ENCODE measurements around the gene IP6K3. TPM values are rescaled to one million over a fixed set of nuclear protein-coding genes. Genes with fewer than 3 reads are reported as not detected.

The IP6K3 gene
- polyA plus RNA-seq, 1 of the 3 experiments (the other 2 are of a cell fraction) = 0.21 TPM

GRCh38 chr6:33742837-33743236 is 3.9 kb downstream of the IP6K3 start:
- Histone ChIP-seq H3K36me3 (replicated peaks in 1 of 2; ENCODE audit: control insufficient read depth in 1 of 2, insufficient read depth in 2 of 2, low read length in 1 of 2) (no peaks in the 10 kb centered on the region), H2AFZ (ENCODE audit: low read depth) (no peak overlapping the region), H3K9me3 (no peaks in the 10 kb centered on the region), H3K79me2 (ENCODE audit: insufficient read depth) (no peaks in the 10 kb centered on the region), H3F3A (replicated peaks; ENCODE audit: insufficient read depth) (no peaks in the 10 kb centered on the region), H3K4me2 (no peak overlapping the region), H3K4me3 (ENCODE audit: low read depth in 2 of 2, low read length in 1 of 2) (no peak overlapping the region), H3K9me2 (no peaks in the 10 kb centered on the region), H3K4me1 (ENCODE audit: control insufficient read depth in 1 of 2, insufficient read depth in 2 of 2, low read depth in 1 of 2, low read length in 1 of 2) (peaks cover 15 to 39% of the 10 kb centered on the region in 2 experiments; a peak in 3 of 4 replicates), H3K27ac (ENCODE audit: low read depth in 2 of 2, low read length in 1 of 2) (no peak overlapping the region), H3K27me3 (ENCODE audit: insufficient read depth) (no peaks in the 10 kb centered on the region), H4K20me1 (ENCODE audit: insufficient read depth) (no peaks in the 10 kb centered on the region), H3K9ac (no peak overlapping the region)
- DNase-seq = no peak
- ChIA-PET CTCF (interaction anchor here (0.7 to 9.2 kb wide), 24 partner anchors 11 to 1296 kb away, joined by 3 to 116 read pairs (median 6); partner anchors contain the start of gene UQCC2), POLR2A (no interaction called here)
- TF ChIP-seq NRF1 (IDR thresholded peaks at IDR 0.05; ENCODE audit: low read depth, low read length) = no peak
- no peak for TF ChIP-seq MAX (IDR thresholded peaks at IDR 0.05; ENCODE audit: low read depth)
- TF ChIP-seq RFX5 (IDR thresholded peaks at IDR 0.05; ENCODE audit: low read length) = no peak
- TF ChIP-seq, protein P1, sequence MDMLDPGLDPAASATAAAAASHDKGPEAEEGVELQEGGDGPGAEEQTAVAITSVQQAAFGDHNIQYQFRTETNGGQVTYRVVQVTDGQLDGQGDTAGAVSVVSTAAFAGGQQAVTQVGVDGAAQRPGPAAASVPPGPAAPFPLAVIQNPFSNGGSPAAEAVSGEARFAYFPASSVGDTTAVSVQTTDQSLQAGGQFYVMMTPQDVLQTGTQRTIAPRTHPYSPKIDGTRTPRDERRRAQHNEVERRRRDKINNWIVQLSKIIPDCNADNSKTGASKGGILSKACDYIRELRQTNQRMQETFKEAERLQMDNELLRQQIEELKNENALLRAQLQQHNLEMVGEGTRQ (IDR thresholded peaks at IDR 0.05; ENCODE audit: borderline replicate concordance, low read depth, low read length) = no peak
- TF ChIP-seq FOSL2 (IDR thresholded peaks at IDR 0.05; ENCODE audit: borderline replicate concordance, low read depth) = no peak
- no peak for TF ChIP-seq TCF12 (IDR thresholded peaks at IDR 0.05)
- TF ChIP-seq, protein P2, sequence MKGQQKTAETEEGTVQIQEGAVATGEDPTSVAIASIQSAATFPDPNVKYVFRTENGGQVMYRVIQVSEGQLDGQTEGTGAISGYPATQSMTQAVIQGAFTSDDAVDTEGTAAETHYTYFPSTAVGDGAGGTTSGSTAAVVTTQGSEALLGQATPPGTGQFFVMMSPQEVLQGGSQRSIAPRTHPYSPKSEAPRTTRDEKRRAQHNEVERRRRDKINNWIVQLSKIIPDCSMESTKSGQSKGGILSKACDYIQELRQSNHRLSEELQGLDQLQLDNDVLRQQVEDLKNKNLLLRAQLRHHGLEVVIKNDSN (IDR thresholded peaks at IDR 0.05; ENCODE audit: borderline replicate concordance, low read depth) = no peak
- TF ChIP-seq CHD2 (IDR thresholded peaks at IDR 0.05; ENCODE audit: low read length, partially characterized antibody) = no peak
- TF ChIP-seq RXRA (IDR thresholded peaks at IDR 0.05; ENCODE audit: borderline replicate concordance, low read depth) = no peak
- no peak for TF ChIP-seq CTCF (IDR thresholded peaks at IDR 0.05)
- no peak for TF ChIP-seq SMC3 (IDR thresholded peaks at IDR 0.05; ENCODE audit: low read depth, low read length)
- TF ChIP-seq MEF2A (IDR thresholded peaks at IDR 0.05; ENCODE audit: borderline replicate concordance, low read depth) = no peak
- no peak for TF ChIP-seq RAD21 (IDR thresholded peaks at IDR 0.05; ENCODE audit: low read length)
- no peak for TF ChIP-seq FOXJ3 (CRISPR knock-in tag; IDR thresholded peaks at IDR 0.05)
- 61% methylated on average over 7 of the region's 7 CpGs for WGBS (ENCODE audit: low lambda C conversion rate)

DNA sequence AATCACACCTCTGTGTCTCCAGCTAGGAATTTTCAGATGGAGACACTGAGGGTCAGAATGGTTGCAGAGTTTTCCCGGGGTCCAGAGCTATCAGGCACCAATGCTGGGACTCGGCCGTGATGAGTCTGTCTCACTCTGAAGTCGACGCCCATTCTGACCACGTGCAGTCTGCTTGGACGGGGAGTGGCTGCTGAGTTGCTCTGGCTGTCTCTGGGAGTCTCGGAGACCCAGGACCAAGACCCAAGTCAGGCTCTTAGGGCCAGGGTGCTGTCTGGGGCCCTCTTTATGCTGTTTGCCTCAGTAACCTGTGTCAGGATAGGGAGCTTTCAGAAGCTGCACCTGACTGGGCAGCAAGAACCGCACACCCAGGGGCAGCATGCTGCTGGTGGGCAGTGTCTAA is 4.6 kb downstream of the IP6K3 start:
- TF ChIP-seq SMC3 (IDR thresholded peaks at IDR 0.05; ENCODE audit: low read depth, low read length) (no peak), CHD2 (IDR thresholded peaks at IDR 0.05; ENCODE audit: low read length, partially characterized antibody) (no peak), RCOR1 (IDR thresholded peaks at IDR 0.05; ENCODE audit: low read length) (no peak), GABPA (IDR thresholded peaks at IDR 0.05; ENCODE audit: low read depth) (no peak), NRF1 (IDR thresholded peaks at IDR 0.05; ENCODE audit: low read depth, low read length) (no peak), GATA2 (CRISPR knock-in tag; IDR thresholded peaks at IDR 0.05) (no peak), FOXM1 (IDR thresholded peaks at IDR 0.05; ENCODE audit: low read depth) (no peak)
- TF ChIP-seq, protein P1 (IDR thresholded peaks at IDR 0.05; ENCODE audit: borderline replicate concordance, low read depth, low read length) = no peak
- H3K4me2 ChIP-seq = no peak overlapping the region
- POLR2A ChIA-PET = no interaction called here
- H4K20me1 ChIP-seq (ENCODE audit: insufficient read depth) = no peaks in the 10 kb centered on the region
- no peak overlapping the region for H3K9ac ChIP-seq
- H2AFZ ChIP-seq (ENCODE audit: low read depth) = no peak overlapping the region
- no peak overlapping the region for H3K4me3 ChIP-seq (ENCODE audit: low read depth in 2 of 2, low read length in 1 of 2)
- peaks cover 15 to 44% of the 10 kb centered on the region in 2 experiments; a peak in 3 of 4 replicates for H3K4me1 ChIP-seq (ENCODE audit: control insufficient read depth in 1 of 2, insufficient read depth in 2 of 2, low read depth in 1 of 2, low read length in 1 of 2)
- H3K27ac ChIP-seq (ENCODE audit: low read depth in 2 of 2, low read length in 1 of 2) = no peak overlapping the region
- CTCF ChIA-PET = interaction anchor here (0.8 to 5.2 kb wide), 12 partner anchors 12 to 413 kb away, joined by 3 to 59 read pairs (median 16); partner anchors contain the start of gene UQCC2
- no peak for DNase-seq
- H3K27me3 ChIP-seq (ENCODE audit: insufficient read depth) = no peaks in the 10 kb centered on the region
- WGBS (ENCODE audit: low lambda C conversion rate) = 55% methylated on average over 8 of the region's 9 CpGs
- no peaks in the 10 kb centered on the region for H3K79me2 ChIP-seq (ENCODE audit: insufficient read depth)
- no peaks in the 10 kb centered on the region for H3K9me3 ChIP-seq
- no peaks in the 10 kb centered on the region for H3F3A ChIP-seq (replicated peaks; ENCODE audit: insufficient read depth)
- no peaks in the 10 kb centered on the region for H3K9me2 ChIP-seq
- no peaks in the 10 kb centered on the region for H3K36me3 ChIP-seq (replicated peaks in 1 of 2; ENCODE audit: control insufficient read depth in 1 of 2, insufficient read depth in 2 of 2, low read length in 1 of 2)

Data from SK-N-SH (cell line).